ENCODE measurements around the gene PUM1.

The PUM1 gene

GRCh38 chr1:31065310-31066217 is at the start of gene PUM1:
Gene PUM1 (minus strand): TSS chr1:31065717. CDS start chr1:31059566, 6,151 bp downstream.
- Histone ChIP-seq H3K4me2 (ENCODE audit: low read length) (peak within 1 kb of the TSS; percentile 90), H3K9me2 (replicated peaks; ENCODE audit: control insufficient read depth, low read length) (no peaks in the 10 kb centered on the region), H3F3A (ENCODE audit: control insufficient read depth, insufficient read depth) (no peaks in the 10 kb centered on the region), H3K27ac (ENCODE audit: low read depth, low read length) (peak within 1 kb of the TSS; percentile 78), H3K9me3 (ENCODE audit: control insufficient read depth, insufficient read depth, low read length) (no peaks in the 10 kb centered on the region), H3K4me3 (ENCODE audit: low read length) (peak within 1 kb of the TSS; percentile 85), H3K27me3 (ENCODE audit: control insufficient read depth, low read length) (no peaks in the 10 kb centered on the region), H3K36me3 (ENCODE audit: control insufficient read depth, low read length) (peaks cover 32% of the 10 kb centered on the region), H3K4me1 (ENCODE audit: control insufficient read depth, low read length) (peaks cover 30% of the 10 kb centered on the region), H3K79me2 (ENCODE audit: control insufficient read depth, low read length) (peaks cover 50% of the 10 kb centered on the region), H4K20me1 (ENCODE audit: control insufficient read depth, insufficient read depth, low read depth, low read length) (peaks cover 26% of the 10 kb centered on the region)
- TF ChIP-seq CTCF (IDR thresholded peaks at IDR 0.05; ENCODE audit: low read depth, low read length, poor library complexity, severe bottlenecking) (no peak), EZH2phosphoT487 (IDR thresholded peaks at IDR 0.05; ENCODE audit: borderline replicate concordance, low read length) (no peak)

- no peak overlapping the region for H3K4me2 ChIP-seq (ENCODE audit: low read length)
- no peaks in the 10 kb centered on the region for H3F3A ChIP-seq (ENCODE audit: control insufficient read depth, insufficient read depth)
- no peaks in the 10 kb centered on the region for H3K4me1 ChIP-seq (ENCODE audit: control insufficient read depth, low read length)
- no peaks in the 10 kb centered on the region for H3K79me2 ChIP-seq (ENCODE audit: control insufficient read depth, low read length)
- H3K27me3 ChIP-seq (ENCODE audit: control insufficient read depth, low read length), result no peaks in the 10 kb centered on the region
- H3K9me3 ChIP-seq (ENCODE audit: control insufficient read depth, insufficient read depth, low read length), result no peaks in the 10 kb centered on the region
- no peaks in the 10 kb centered on the region for H3K9me2 ChIP-seq (replicated peaks; ENCODE audit: control insufficient read depth, low read length)
- no peak overlapping the region for H3K27ac ChIP-seq (ENCODE audit: low read depth, low read length)
- TF ChIP-seq EZH2phosphoT487 (IDR thresholded peaks at IDR 0.05; ENCODE audit: borderline replicate concordance, low read length), result no peak
- H4K20me1 ChIP-seq (ENCODE audit: control insufficient read depth, insufficient read depth, low read depth, low read length), result no peaks in the 10 kb centered on the region
- H3K4me3 ChIP-seq (ENCODE audit: low read length), result no peak overlapping the region
- H3K36me3 ChIP-seq (ENCODE audit: control insufficient read depth, low read length), result no peaks in the 10 kb centered on the region
These were observed 46.9 kb upstream of the PUM1 start for GRCh38 chr1:31112266-31112935.

- H3K4me2 ChIP-seq (ENCODE audit: low read length), result no peak overlapping the region
- H3K4me1 ChIP-seq (ENCODE audit: control insufficient read depth, low read length), result no peaks in the 10 kb centered on the region
- H3K9me2 ChIP-seq (replicated peaks; ENCODE audit: control insufficient read depth, low read length), result no peaks in the 10 kb centered on the region
- no peaks in the 10 kb centered on the region for H3K36me3 ChIP-seq (ENCODE audit: control insufficient read depth, low read length)
- no peaks in the 10 kb centered on the region for H3K9me3 ChIP-seq (ENCODE audit: control insufficient read depth, insufficient read depth, low read length)
- H3K27me3 ChIP-seq (ENCODE audit: control insufficient read depth, low read length), result no peaks in the 10 kb centered on the region
- H3K27ac ChIP-seq (ENCODE audit: low read depth, low read length), result no peak overlapping the region
- no peaks in the 10 kb centered on the region for H4K20me1 ChIP-seq (ENCODE audit: control insufficient read depth, insufficient read depth, low read depth, low read length)
- H3K79me2 ChIP-seq (ENCODE audit: control insufficient read depth, low read length), result no peaks in the 10 kb centered on the region
- no peak overlapping the region for H3K4me3 ChIP-seq (ENCODE audit: low read length)
- no peaks in the 10 kb centered on the region for H3F3A ChIP-seq (ENCODE audit: control insufficient read depth, insufficient read depth)
- TF ChIP-seq CTCF (IDR thresholded peaks at IDR 0.05; ENCODE audit: low read depth, low read length, poor library complexity, severe bottlenecking) (no peak), EZH2phosphoT487 (IDR thresholded peaks at IDR 0.05; ENCODE audit: borderline replicate concordance, low read length) (no peak)
These were observed 45.9 kb upstream of the PUM1 start for GRCh38 chr1:31111290-31111951.
